Body of pancreas (tissue), 4 donors: ENCODE data around the gene IFI27.

Source experiments
- CTCF ChIP-seq, 7 experiments: fragments of 450-650 bp in 4 of 7; fragments of 200-600 bp in 3 of 7; sonication (generic) in 3 of 7; IDR thresholded peaks; one replicate each; pipeline ENCODE4 v1.5.1; 2016 to 2019; ENCODE audit warnings: antibody characterized with exemption in 7 of 7
- POLR2A ChIP-seq, 3 donors: fragments of 450-650 bp; IDR thresholded peaks; one replicate each; pipeline ENCODE4 v1.6.1; 2016; ENCODE audit warnings: antibody characterized with exemption in 3 of 3, mild to moderate bottlenecking in 2 of 3

GRCh38 chr14:94127330-94127729 lies 16.8 kb downstream of the IFI27 start:
- no peak for TF ChIP-seq CTCF (IDR thresholded peaks at IDR 0.05)
- no peak for TF ChIP-seq POLR2A (IDR thresholded peaks at IDR 0.05)
